Suprapubic skin (tissue), 4 donors: ENCODE measurements around the gene TBC1D22A. TPM values are rescaled to one million over a fixed set of nuclear protein-coding genes. Genes with fewer than 3 reads are reported as not detected.

Experiments
- DNase-seq, 2 donors: peaks; one replicate each; pipeline ENCODE4 v3.0.0-alpha.2; 2019; ENCODE audit warnings: low spot score in 2 of 2
- H3K27ac ChIP-seq: fragments of 200-600 bp; sonication (generic); one replicate; pipeline ENCODE4 v1.5.1; 2019
- H3K27me3 ChIP-seq: fragments of 200-600 bp; sonication (generic); one replicate; pipeline ENCODE4 v1.5.1; 2019
- H3K36me3 ChIP-seq: fragments of 200-600 bp; sonication (generic); one replicate; pipeline ENCODE4 v1.5.1; 2019
- H3K4me1 ChIP-seq: fragments of 200-600 bp; sonication (generic); one replicate; pipeline ENCODE4 v1.5.1; 2019
- H3K4me3 ChIP-seq: fragments of 200-600 bp; sonication (generic); one replicate; pipeline ENCODE4 v1.5.1; 2019; ENCODE audit warnings: mild to moderate bottlenecking
- H3K9me3 ChIP-seq: fragments of 200-600 bp; sonication (generic); one replicate; pipeline ENCODE4 v1.5.1; 2019
- CTCF ChIP-seq, 2 donors: fragments of 200-600 bp in 1 of 2; fragments of 450-650 bp in 1 of 2; sonication (generic) in 1 of 2; IDR thresholded peaks; one replicate each; pipeline ENCODE4 v1.5.1; 2016 to 2019; ENCODE audit warnings: antibody characterized with exemption in 2 of 2, mild to moderate bottlenecking in 1 of 2, moderate library complexity in 1 of 2
- EP300 ChIP-seq: sonication (generic); formaldehyde crosslinking; IDR thresholded peaks from one replicate; pipeline ENCODE4 v1.6.1; 2017; ENCODE audit warnings: antibody characterized with exemption
- POLR2A ChIP-seq, 2 donors: fragments of 450-650 bp; IDR thresholded peaks; one replicate each; pipeline ENCODE4 v1.6.1; 2017; ENCODE audit warnings: antibody characterized with exemption in 2 of 2, mild to moderate bottlenecking in 2 of 2, moderate library complexity in 2 of 2
- POLR2AphosphoS5 ChIP-seq, 3 donors: sonication (generic); formaldehyde crosslinking; IDR thresholded peaks; one replicate each; pipeline ENCODE4 v1.6.1; 2017; ENCODE audit warnings: antibody characterized with exemption in 3 of 3
- WGBS: methylation state at CpG from one replicate; pipeline ENCODE4 v1.1.5; 2018; 5-methylcytosine and 5-hydroxymethylcytosine counted together
- total RNA-seq, 4 donors: library from RNA; depleted of rRNA; stranded (reverse); fragments of >200 nt; gene quantifications; one replicate each; pipeline ENCODE4 v1.1.0, GENCODE V29; 2016

Gene TBC1D22A
- total RNA-seq, 4 donors from 2014 or later: 24.8 to 43.2 (median 35.4) TPM

- Histone ChIP-seq H3K4me3 (no peak overlapping the region), H3K4me1 (no peaks in the 10 kb centered on the region), H3K36me3 (peaks cover 20% of the 10 kb centered on the region), H3K27ac (no peak overlapping the region), H3K9me3 (no peaks in the 10 kb centered on the region), H3K27me3 (no peaks in the 10 kb centered on the region)
- DNase-seq: no peak
- TF ChIP-seq POLR2A (IDR thresholded peaks at IDR 0.05) (no peak), EP300 (no peak), CTCF (IDR thresholded peaks at IDR 0.05) (no peak), POLR2AphosphoS5 (IDR thresholded peaks at IDR 0.05) (no peak)
- 91% methylated on average over 11 of the region's 23 CpGs for WGBS
Measured at GRCh38 chr22:47013861-47014635, 251.6 kb downstream of the TBC1D22A start.

- Histone ChIP-seq H3K4me1 (no peaks in the 10 kb centered on the region), H3K27me3 (no peaks in the 10 kb centered on the region), H3K9me3 (no peaks in the 10 kb centered on the region), H3K36me3 (peaks cover 13% of the 10 kb centered on the region), H3K4me3 (no peak overlapping the region), H3K27ac (no peak overlapping the region)
- TF ChIP-seq POLR2AphosphoS5 (IDR thresholded peaks at IDR 0.05) (no peak), CTCF (IDR thresholded peaks at IDR 0.05) (no peak), EP300 (no peak), POLR2A (IDR thresholded peaks at IDR 0.05) (no peak)
- 100% methylated on average over 7 of the region's 21 CpGs for WGBS
- no peak for DNase-seq
Measured at GRCh38 chr22:47014636-47015345, 252.3 kb downstream of the TBC1D22A start.

- H3K9me3 ChIP-seq: no peaks in the 10 kb centered on the region
- 92% methylated on average over 16 of the region's 16 CpGs for whole genome bisulfite sequencing
- no peaks in the 10 kb centered on the region for H3K4me1 ChIP-seq
- no peak overlapping the region for H3K4me3 ChIP-seq
- no peaks in the 10 kb centered on the region for H3K27me3 ChIP-seq
- H3K27ac ChIP-seq: no peak overlapping the region
- peaks cover 9% of the 10 kb centered on the region for H3K36me3 ChIP-seq
- TF ChIP-seq CTCF (IDR thresholded peaks at IDR 0.05) (no peak), EP300 (no peak), POLR2AphosphoS5 (IDR thresholded peaks at IDR 0.05) (no peak), POLR2A (IDR thresholded peaks at IDR 0.05) (no peak)
- peak in 1 of 2 donors; percentile 71 for DNase-seq
Measured at GRCh38 chr22:47015589-47016178, 253.2 kb downstream of the TBC1D22A start.

GRCh38 chr22:47016631-47017030 is 254.2 kb downstream of the TBC1D22A start:
- H3K27ac ChIP-seq: no peak overlapping the region
- 95% methylated on average over 20 of the region's 22 CpGs for WGBS
- H3K4me3 ChIP-seq: no peak overlapping the region
- H3K4me1 ChIP-seq: no peaks in the 10 kb centered on the region
- TF ChIP-seq POLR2AphosphoS5 (IDR thresholded peaks at IDR 0.05) (no peak), EP300 (no peak), POLR2A (IDR thresholded peaks at IDR 0.05) (no peak), CTCF (IDR thresholded peaks at IDR 0.05) (no peak)
- H3K9me3 ChIP-seq: no peaks in the 10 kb centered on the region
- H3K36me3 ChIP-seq: peaks cover 9% of the 10 kb centered on the region
- DNase-seq: no peak
- H3K27me3 ChIP-seq: no peaks in the 10 kb centered on the region

GRCh38 chr22:47017245-47017644 is 254.8 kb downstream of the TBC1D22A start:
- Histone ChIP-seq H3K4me3 (no peak overlapping the region), H3K9me3 (no peaks in the 10 kb centered on the region), H3K4me1 (no peaks in the 10 kb centered on the region), H3K36me3 (peaks cover 9% of the 10 kb centered on the region), H3K27me3 (no peaks in the 10 kb centered on the region), H3K27ac (no peak overlapping the region)
- TF ChIP-seq EP300: no peak
- TF ChIP-seq POLR2AphosphoS5 (IDR thresholded peaks at IDR 0.05): no peak
- no peak for TF ChIP-seq POLR2A (IDR thresholded peaks at IDR 0.05)
- no peak for TF ChIP-seq CTCF (IDR thresholded peaks at IDR 0.05)
- DNase-seq: peak in 1 of 2 donors; percentile 59
- WGBS: 93% methylated on average over 13 of the region's 13 CpGs
